OCI-LY3 (cell line): ENCODE measurements around the gene NRP2.

Experiments
- H2AFZ ChIP-seq: fragments of 200-600, 300-600 bp; shearing (Covaris generic); 2 replicates; pipeline ENCODE4 v1.6.0; 2014; ENCODE audit warnings: antibody characterized with exemption, low read depth, low read length
- H3K27ac ChIP-seq: fragments of 200-600, 300-600 bp; sonication (generic); 2 replicates; pipeline ENCODE4 v1.5.1; 2014; ENCODE audit warnings: mild to moderate bottlenecking, low read length, moderate library complexity, mixed read lengths
- H3K27me3 ChIP-seq: fragments of 200-600, 300-600 bp; sonication (generic); 2 replicates; pipeline ENCODE4 v1.6.1; 2014; ENCODE audit warnings: low read depth, low read length, mixed read lengths
- H3K36me3 ChIP-seq: fragments of 200-600, 300-600 bp; sonication (generic); replicated peaks from 2 replicates; pipeline ENCODE3; 2014; ENCODE audit warnings: low read depth, low read length, mixed read lengths
- H3K4me1 ChIP-seq: fragments of 300-600, 200-600 bp; sonication (generic); 2 replicates; pipeline ENCODE4 v1.6.1; 2014; ENCODE audit warnings: low read length, mixed read lengths
- H3K4me2 ChIP-seq: fragments of 200-600, 300-600 bp; sonication (generic); 2 replicates; pipeline ENCODE4 v1.6.1; 2014; ENCODE audit warnings: low read length, mixed read lengths
- H3K4me3 ChIP-seq: fragments of 300-600, 200-600 bp; sonication (generic); 2 replicates; pipeline ENCODE4 v1.5.1; 2014; ENCODE audit warnings: antibody characterized with exemption, mild to moderate bottlenecking, low read length, moderate library complexity
- H3K79me2 ChIP-seq: fragments of 300-600, 200-600 bp; shearing (Covaris generic); 2 replicates; pipeline ENCODE4 v1.6.1; 2014; ENCODE audit warnings: mild to moderate bottlenecking, low read length, mixed read lengths
- H3K9ac ChIP-seq: fragments of 300-600, 200-600 bp; shearing (Covaris generic); 2 replicates; pipeline ENCODE4 v1.6.0; 2014; ENCODE audit warnings: mild to moderate bottlenecking, low read length, moderate library complexity
- H3K9me3 ChIP-seq: fragments of 200-600, 300-600 bp; shearing (Covaris generic); 2 replicates; pipeline ENCODE4 v1.6.1; 2014; ENCODE audit warnings: low read length, mixed read lengths; ENCODE audit not compliant: insufficient read depth
- H4K20me1 ChIP-seq: fragments of 200-600, 300-600 bp; sonication (generic); 2 replicates; pipeline ENCODE4 v1.6.1; 2016; ENCODE audit warnings: low read length, mixed read lengths; ENCODE audit not compliant: insufficient read depth
- EZH2phosphoT487 ChIP-seq: fragments of 200-600 bp; shearing (Covaris generic); IDR thresholded peaks from 2 replicates; pipeline ENCODE4 v1.6.1; 2018; ENCODE audit warnings: antibody characterized with exemption, mixed run types, low read depth
- TF ChIP-seq, protein P1 (sequence below): fragments of 200-600, 300-600 bp; sonication (generic); IDR thresholded peaks from 2 replicates; pipeline ENCODE4 v1.5.1; 2014; ENCODE audit warnings: antibody characterized with exemption, low read length, low read depth

The NRP2 gene

DNA sequence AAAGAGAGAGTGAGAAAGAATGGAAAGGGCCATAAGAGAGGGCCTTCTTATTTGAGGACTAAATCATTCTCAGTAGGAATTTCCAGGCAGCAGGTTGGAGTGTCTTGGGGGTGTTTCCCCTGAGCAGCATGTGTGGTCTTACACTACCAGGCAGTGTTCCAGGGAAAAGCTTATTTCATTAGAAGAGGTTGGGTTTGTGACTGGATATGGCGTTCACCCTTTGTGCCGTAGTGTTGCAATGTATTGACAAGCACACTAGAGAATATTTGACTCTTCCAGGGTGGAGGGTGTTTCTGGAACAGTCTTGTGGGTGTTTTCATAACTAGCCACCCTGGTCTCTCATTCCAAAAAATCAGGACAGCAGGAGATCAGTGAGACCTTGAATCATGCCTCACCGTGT, 105.5 kb downstream of the NRP2 start:
- H3K27me3 ChIP-seq: peaks cover 36% of the 10 kb centered on the region
- no peak overlapping the region for H3K4me3 ChIP-seq
- H3K4me2 ChIP-seq: no peak overlapping the region
- no peaks in the 10 kb centered on the region for H4K20me1 ChIP-seq
- H3K9ac ChIP-seq: no peak overlapping the region
- no peak overlapping the region for H3K27ac ChIP-seq
- no peaks in the 10 kb centered on the region for H3K4me1 ChIP-seq
- H3K79me2 ChIP-seq: no peaks in the 10 kb centered on the region
- no peaks in the 10 kb centered on the region for H3K36me3 ChIP-seq
- no peaks in the 10 kb centered on the region for H3K9me3 ChIP-seq
- no peak overlapping the region for H2AFZ ChIP-seq
- TF ChIP-seq, protein P1, sequence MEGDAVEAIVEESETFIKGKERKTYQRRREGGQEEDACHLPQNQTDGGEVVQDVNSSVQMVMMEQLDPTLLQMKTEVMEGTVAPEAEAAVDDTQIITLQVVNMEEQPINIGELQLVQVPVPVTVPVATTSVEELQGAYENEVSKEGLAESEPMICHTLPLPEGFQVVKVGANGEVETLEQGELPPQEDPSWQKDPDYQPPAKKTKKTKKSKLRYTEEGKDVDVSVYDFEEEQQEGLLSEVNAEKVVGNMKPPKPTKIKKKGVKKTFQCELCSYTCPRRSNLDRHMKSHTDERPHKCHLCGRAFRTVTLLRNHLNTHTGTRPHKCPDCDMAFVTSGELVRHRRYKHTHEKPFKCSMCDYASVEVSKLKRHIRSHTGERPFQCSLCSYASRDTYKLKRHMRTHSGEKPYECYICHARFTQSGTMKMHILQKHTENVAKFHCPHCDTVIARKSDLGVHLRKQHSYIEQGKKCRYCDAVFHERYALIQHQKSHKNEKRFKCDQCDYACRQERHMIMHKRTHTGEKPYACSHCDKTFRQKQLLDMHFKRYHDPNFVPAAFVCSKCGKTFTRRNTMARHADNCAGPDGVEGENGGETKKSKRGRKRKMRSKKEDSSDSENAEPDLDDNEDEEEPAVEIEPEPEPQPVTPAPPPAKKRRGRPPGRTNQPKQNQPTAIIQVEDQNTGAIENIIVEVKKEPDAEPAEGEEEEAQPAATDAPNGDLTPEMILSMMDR: no peak
- TF ChIP-seq EZH2phosphoT487: no peak

DNA sequence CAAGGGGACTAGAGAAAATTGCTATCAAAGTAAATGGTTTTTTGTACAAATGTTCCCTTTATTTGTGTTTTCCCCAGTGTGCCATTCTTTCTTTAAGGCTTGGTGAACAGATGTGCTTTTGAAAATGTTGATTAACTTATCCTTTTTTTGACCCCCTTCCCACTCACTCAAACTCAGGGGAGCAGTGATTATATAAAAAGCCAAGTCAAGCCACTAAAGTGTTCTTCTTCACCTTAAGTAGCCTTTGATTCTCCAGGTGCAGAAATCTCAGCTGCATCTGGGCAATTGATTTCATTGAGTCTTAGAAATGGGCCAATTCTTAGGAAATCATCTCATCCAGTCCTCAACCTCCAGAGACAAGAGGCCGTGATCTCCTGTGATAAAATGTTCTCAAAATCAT, 107.6 kb downstream of the NRP2 start:
- no peak for TF ChIP-seq EZH2phosphoT487
- TF ChIP-seq, protein P1: no peak

DNA sequence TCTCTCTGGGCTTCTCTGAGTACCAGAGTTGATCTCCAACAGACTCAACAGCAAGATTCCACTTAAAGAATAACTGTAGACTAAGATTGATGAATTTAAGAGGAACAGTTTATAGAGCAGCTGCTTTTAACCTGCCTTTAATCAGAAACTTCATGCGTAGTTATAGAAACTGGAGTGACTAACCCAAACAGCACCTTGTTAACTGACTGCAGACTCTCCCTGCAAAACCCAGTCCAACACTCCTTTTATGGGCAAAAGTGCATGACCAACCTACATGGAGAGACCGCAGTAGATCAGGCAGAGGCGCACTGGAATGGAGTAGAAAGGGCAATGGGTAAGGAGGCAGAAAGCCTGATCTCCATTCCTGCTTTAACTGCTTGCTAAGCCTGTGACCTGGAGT, 110.6 kb downstream of the NRP2 start:
- Histone ChIP-seq H3K36me3 (no peaks in the 10 kb centered on the region), H3K9me3 (no peaks in the 10 kb centered on the region), H2AFZ (no peak overlapping the region), H3K9ac (no peak overlapping the region), H3K4me1 (no peaks in the 10 kb centered on the region), H3K27ac (no peak overlapping the region), H4K20me1 (no peaks in the 10 kb centered on the region), H3K4me2 (no peak overlapping the region), H3K79me2 (no peaks in the 10 kb centered on the region), H3K4me3 (no peak overlapping the region), H3K27me3 (peaks cover 25% of the 10 kb centered on the region)
- TF ChIP-seq, protein P1: no peak
- TF ChIP-seq EZH2phosphoT487: no peak

More for the DNA sequence above, 107.6 kb downstream of the NRP2 start:
- Histone ChIP-seq H2AFZ (no peak overlapping the region), H3K4me3 (no peak overlapping the region), H3K4me1 (no peaks in the 10 kb centered on the region), H3K9ac (no peak overlapping the region), H3K27me3 (peaks cover 39% of the 10 kb centered on the region), H3K27ac (no peak overlapping the region), H4K20me1 (no peaks in the 10 kb centered on the region), H3K36me3 (no peaks in the 10 kb centered on the region), H3K4me2 (no peak overlapping the region), H3K79me2 (no peaks in the 10 kb centered on the region), H3K9me3 (no peaks in the 10 kb centered on the region)

- Histone ChIP-seq H3K36me3 (no peaks in the 10 kb centered on the region), H3K9me3 (no peaks in the 10 kb centered on the region; the same call in 1 of the 2 replicates), H2AFZ (no peak overlapping the region), H3K27ac (no peak overlapping the region), H3K9ac (no peak overlapping the region), H3K27me3 (peaks cover 14% of the 10 kb centered on the region), H3K4me3 (no peak overlapping the region), H3K79me2 (no peaks in the 10 kb centered on the region), H3K4me1 (no peaks in the 10 kb centered on the region), H4K20me1 (no peaks in the 10 kb centered on the region), H3K4me2 (no peak overlapping the region)
- TF ChIP-seq EZH2phosphoT487: no peak
- TF ChIP-seq, protein P1: no peak
Measured at GRCh38 chr2:205796805-205797313, 114.6 kb downstream of the NRP2 start.
